HepG2 (cell line): ENCODE results near the gene PRKCZ. TPM values are rescaled to one million over a fixed set of nuclear protein-coding genes. Genes with fewer than 3 reads are reported as not detected.

Experiments used
- AKAP8 ChIP-seq: sonication (generic); formaldehyde crosslinking; IDR thresholded peaks from 2 replicates; pipeline ENCODE4 v1.5.1; 2020; ENCODE audit warnings: mild to moderate bottlenecking, missing genetic modification reagents
- IKZF4 ChIP-seq: sonication (generic); formaldehyde crosslinking; IDR thresholded peaks from 2 replicates; pipeline ENCODE4 v1.5.1; 2020; ENCODE audit warnings: borderline replicate concordance, mild to moderate bottlenecking, low read depth, missing genetic modification reagents; ENCODE audit errors: not compliant biosample characterization
- KAT8 ChIP-seq: IDR thresholded peaks from 2 replicates; pipeline ENCODE4 v1.6.1; 2016; ENCODE audit warnings: missing genetic modification reagents, missing compliant biosample characterization
- KLF15 ChIP-seq: sonication (generic); formaldehyde crosslinking; IDR thresholded peaks from 2 replicates; pipeline ENCODE4 v1.8.1; 2023; ENCODE audit warnings: borderline replicate concordance, mild to moderate bottlenecking, inconsistent platforms, missing genetic modification reagents, mixed read lengths
- MAF1 ChIP-seq: sonication (generic); formaldehyde crosslinking; IDR thresholded peaks from 2 replicates; pipeline ENCODE4 v1.5.0; 2020; ENCODE audit warnings: missing genetic modification reagents, borderline replicate concordance
- MEIS2 ChIP-seq: sonication (generic); formaldehyde crosslinking; IDR thresholded peaks from 2 replicates; pipeline ENCODE4 v1.9.0; 2021; ENCODE audit warnings: mild to moderate bottlenecking, missing genetic modification reagents
- MXI1 ChIP-seq: IDR thresholded peaks from 3 replicates; pipeline ENCODE4 v1.6.1; 2012; ENCODE audit warnings: low read depth, low read length, inconsistent platforms, borderline replicate concordance
- NFIC ChIP-seq: IDR thresholded peaks from 2 replicates; pipeline ENCODE4 v1.6.1; 2012; ENCODE audit warnings: mild to moderate bottlenecking, low read length, inconsistent platforms
- PHF8 ChIP-seq: sonication (generic); formaldehyde crosslinking; IDR thresholded peaks from 2 replicates; pipeline ENCODE4 v1.5.0; 2020; ENCODE audit warnings: missing genetic modification reagents
- RBFOX2 ChIP-seq: fragments of 200-400 bp; formaldehyde crosslinking; IDR thresholded peaks from 2 replicates; pipeline ENCODE4 v1.6.1; 2017; ENCODE audit warnings: low read depth, mild to moderate bottlenecking, low read length
- RFX5 ChIP-seq: IDR thresholded peaks from 2 replicates; pipeline ENCODE4 v1.6.1; 2011; ENCODE audit warnings: low read depth, low read length, improper control_type of control experiment
- SALL1 ChIP-seq: sonication (generic); formaldehyde crosslinking; IDR thresholded peaks from 2 replicates; pipeline ENCODE4 v1.8.0; 2022; ENCODE audit warnings: mild to moderate bottlenecking, missing genetic modification reagents
- SMAD1 ChIP-seq: sonication (generic); formaldehyde crosslinking; IDR thresholded peaks from 2 replicates; pipeline ENCODE4 v1.4.0; 2020; ENCODE audit warnings: missing genetic modification reagents, low read depth, mild to moderate bottlenecking, borderline replicate concordance
- UBTF ChIP-seq: sonication (generic); formaldehyde crosslinking; IDR thresholded peaks from 2 replicates; pipeline ENCODE4 v1.4.0; 2020; ENCODE audit warnings: mild to moderate bottlenecking, missing genetic modification reagents
- XBP1 ChIP-seq: sonication (generic); formaldehyde crosslinking; IDR thresholded peaks from 2 replicates; pipeline ENCODE4 v1.5.0; 2020; ENCODE audit warnings: missing genetic modification reagents
- ZNF382 ChIP-seq: sonication (generic); formaldehyde crosslinking; IDR thresholded peaks from 2 replicates; pipeline ENCODE4 v1.5.0; 2020; ENCODE audit warnings: missing genetic modification reagents, mild to moderate bottlenecking, borderline replicate concordance
- ZNF574 ChIP-seq: sonication (generic); formaldehyde crosslinking; IDR thresholded peaks from 2 replicates; pipeline ENCODE4 v1.4.0; 2020; ENCODE audit warnings: missing genetic modification reagents
- ZNF607 ChIP-seq: sonication (generic); formaldehyde crosslinking; IDR thresholded peaks from 2 replicates; pipeline ENCODE4 v1.5.1; 2020; ENCODE audit warnings: missing genetic modification reagents, mild to moderate bottlenecking, borderline replicate concordance
- ZNF614 ChIP-seq: IDR thresholded peaks from 2 replicates; pipeline ENCODE4 v1.6.1; 2018; ENCODE audit warnings: missing biosample characterization, missing genetic modification reagents, inconsistent platforms, borderline replicate concordance
- ZNF616 ChIP-seq: sonication (generic); formaldehyde crosslinking; IDR thresholded peaks from 2 replicates; pipeline ENCODE4 v1.5.0; 2020; ENCODE audit warnings: low read depth, mild to moderate bottlenecking, missing genetic modification reagents
- ZNF761 ChIP-seq: sonication (generic); formaldehyde crosslinking; conservative IDR thresholded peaks from 2 replicates; pipeline ENCODE4 v1.4.0; 2020; ENCODE audit warnings: mild to moderate bottlenecking, missing genetic modification reagents
- ZNF777 ChIP-seq: sonication (generic); formaldehyde crosslinking; IDR thresholded peaks from 2 replicates; pipeline ENCODE4 v1.4.0; 2020; ENCODE audit warnings: missing genetic modification reagents
- polyA plus RNA-seq, 8 experiments: library from polyadenylated mRNA; depleted of rRNA in 3 of 8; stranded (reverse) in 7 of 8; unstranded in 1 of 8; fragments of >200 nt; fragmentation: Illumina TruSeq in 4 of 8; extraction: Trizol in 4 of 8; gene quantifications; 2 replicates each; pipeline versions ENCODE4 v1.2.1 to v1.2.3, GENCODE V29; 2011 to 2016; ENCODE audit warnings: low read depth in 4 of 8, missing spikeins in 1 of 8, mixed read lengths in 1 of 8; ENCODE audit not compliant: insufficient read depth in 1 of 8
- total RNA-seq, 5 experiments: library from RNA; depleted of rRNA; stranded (reverse); fragments of >200 nt; fragmentation: Illumina TruSeq; extraction: Trizol; gene quantifications; 2 replicates each; pipeline ENCODE4 v1.2.3, GENCODE V29; 2016; ENCODE audit warnings: low read depth in 1 of 5
- TF ChIP-seq, protein P1 (sequence below): sonication (generic); formaldehyde crosslinking; IDR thresholded peaks from 2 replicates; pipeline ENCODE4 v1.5.1; 2020; ENCODE audit warnings: missing genetic modification reagents, mild to moderate bottlenecking, borderline replicate concordance

Gene PRKCZ
- total and polyA plus RNA-seq, 2 of the 13 experiments (the other 11 are each of a cell fraction or from before 2014, with no cell fraction given) = 34.7 to 85.2 TPM

DNA sequence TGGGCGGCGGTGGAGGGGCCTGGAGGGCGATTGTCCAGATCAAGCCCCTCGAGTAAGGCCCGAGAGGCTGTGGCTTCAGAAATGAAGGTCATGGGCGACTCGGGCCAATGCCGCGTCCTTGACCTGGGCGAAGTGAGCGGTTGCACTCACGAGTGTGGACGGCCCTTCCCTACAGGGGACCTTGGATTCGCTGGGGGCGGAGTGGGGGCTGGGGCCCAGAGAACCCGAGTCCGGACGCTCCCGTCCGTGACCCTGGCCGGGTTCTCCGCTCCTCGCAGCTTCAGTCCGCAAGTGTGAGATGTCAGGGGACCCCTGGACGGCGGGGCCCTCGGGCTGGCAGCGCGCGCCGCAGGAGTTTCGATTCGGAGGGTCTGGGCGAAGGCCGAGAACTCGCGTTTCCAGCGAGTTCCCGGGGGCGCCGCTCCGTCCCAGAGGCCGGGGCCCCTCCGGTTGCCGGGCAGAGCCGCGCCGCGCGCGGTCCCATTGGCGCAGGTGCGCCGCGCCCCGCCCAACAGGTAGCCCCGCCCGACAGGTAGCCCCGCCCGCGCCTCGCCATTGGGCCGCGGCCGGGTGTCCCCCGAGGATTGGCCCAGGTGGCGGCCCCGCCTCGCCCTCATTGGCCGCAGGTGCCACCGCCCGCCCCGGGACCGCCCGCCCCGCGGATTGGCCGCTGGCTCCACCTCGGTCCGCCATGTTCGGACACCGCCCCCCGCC lies at the start of gene PRKCZ (continued):
- TF ChIP-seq RBFOX2 (peak; percentile 92), ZNF761 (CRISPR knock-in tag) (no peak), KAT8 (CRISPR knock-in tag) (peak; percentile 25; the same call in 1 of the 2 replicates), MEIS2 (CRISPR knock-in tag) (no peak; the same call in 1 of the 2 replicates), RFX5 (peak; percentile 97), AKAP8 (0 out of 2 replicates have a peak, but pooled peaks have one; percentile 36), SMAD1 (CRISPR knock-in tag) (no peak), ZNF777 (CRISPR knock-in tag) (peak; percentile 78), IKZF4 (CRISPR knock-in tag) (peak; percentile 23), ZNF614 (peak; percentile 59; the same call in 1 of the 2 replicates), PHF8 (CRISPR knock-in tag) (peak; percentile 90), ZNF616 (CRISPR knock-in tag) (peak; percentile 20; the same call in 1 of the 2 replicates), ZNF607 (CRISPR knock-in tag) (peak; percentile 3; the same call in 1 of the 2 replicates), UBTF (CRISPR knock-in tag) (peak; percentile 62), NFIC (no peak), ZNF382 (CRISPR knock-in tag) (no peak), ZNF574 (CRISPR knock-in tag) (peak; percentile 46; the same call in 1 of the 2 replicates), SALL1 (0 out of 2 replicates have a peak, but pooled peaks have one; percentile 31), MAF1 (0 out of 2 replicates have a peak, but pooled peaks have one; percentile 42), XBP1 (CRISPR knock-in tag) (no peak), KLF15 (CRISPR knock-in tag) (0 out of 2 replicates have a peak, but pooled peaks have one; percentile 60), MXI1 (peak; percentile 46; the same call in 1 of the 3 replicates)
- TF ChIP-seq, protein P1, sequence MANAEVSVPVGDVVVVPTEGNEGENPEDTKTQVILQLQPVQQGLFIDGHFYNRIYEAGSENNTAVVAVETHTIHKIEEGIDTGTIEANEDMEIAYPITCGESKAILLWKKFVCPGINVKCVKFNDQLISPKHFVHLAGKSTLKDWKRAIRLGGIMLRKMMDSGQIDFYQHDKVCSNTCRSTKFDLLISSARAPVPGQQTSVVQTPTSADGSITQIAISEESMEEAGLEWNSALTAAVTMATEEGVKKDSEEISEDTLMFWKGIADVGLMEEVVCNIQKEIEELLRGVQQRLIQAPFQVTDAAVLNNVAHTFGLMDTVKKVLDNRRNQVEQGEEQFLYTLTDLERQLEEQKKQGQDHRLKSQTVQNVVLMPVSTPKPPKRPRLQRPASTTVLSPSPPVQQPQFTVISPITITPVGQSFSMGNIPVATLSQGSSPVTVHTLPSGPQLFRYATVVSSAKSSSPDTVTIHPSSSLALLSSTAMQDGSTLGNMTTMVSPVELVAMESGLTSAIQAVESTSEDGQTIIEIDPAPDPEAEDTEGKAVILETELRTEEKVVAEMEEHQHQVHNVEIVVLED (CRISPR knock-in tag) = peak; percentile 67; the same call in 1 of the 2 replicates
